Daoy (cell line): ENCODE results near the gene EGFL6. TPM values are rescaled to one million over a fixed set of nuclear protein-coding genes. Genes with fewer than 3 reads are reported as not detected.
A peak's percentile ranks its signal among the peaks of the same experiment; 100 is the strongest.
"Not testable (repeated sequence)": the region's sequence is repeated elsewhere in the genome, so short reads cannot be mapped to it uniquely, and the experiment has no call there.

ENCODE experiments used
- DNase-seq: peaks from one replicate; pipeline ENCODE4 v3.0.0-alpha.2; 2015; ENCODE audit warnings: low read depth
- total RNA-seq: library from RNA; depleted of rRNA; stranded (reverse); fragments of >200 nt; shearing (Covaris generic); gene quantifications from 2 replicates; pipeline ENCODE4 v1.2.3, GENCODE V29; 2014

The EGFL6 gene
- total RNA-seq, 1 experiment from 2014 or later: 0.23 TPM

DNA sequence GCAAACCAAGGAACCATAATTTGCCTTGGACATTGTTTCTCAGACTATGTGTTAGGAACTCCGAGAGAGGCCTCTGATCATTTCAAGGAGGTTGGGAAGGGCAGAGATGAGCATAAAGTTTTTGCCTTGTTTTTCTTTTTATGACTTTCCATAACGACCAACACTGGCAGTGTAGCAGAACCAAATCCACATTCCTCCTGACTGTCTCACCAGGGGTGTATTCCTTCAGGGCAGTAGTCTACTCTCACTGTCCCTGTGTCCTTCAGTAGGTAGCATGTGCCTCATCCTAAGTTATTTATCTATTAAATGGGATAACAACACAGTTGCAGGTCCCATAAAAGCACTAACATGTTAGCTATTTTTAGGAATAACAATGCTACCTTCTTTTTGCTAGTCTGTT lies 20.8 kb downstream of the EGFL6 start:
- no peak for DNase-seq

- no peak for DNase-seq
Measured at GRCh38 chrX:13590914-13591313, 21.5 kb downstream of the EGFL6 start.

GRCh38 chrX:13597874-13598273 lies 28.5 kb downstream of the EGFL6 start:
- DNase-seq: peak; percentile 2

GRCh38 chrX:13598877-13599276 lies 29.5 kb downstream of the EGFL6 start:
- peak; percentile 4 for DNase-seq

GRCh38 chrX:13599491-13599890 lies 30.1 kb downstream of the EGFL6 start:
- no peak for DNase-seq

GRCh38 chrX:13605611-13606010 lies 36.2 kb downstream of the EGFL6 start:
- DNase-seq: no peak

GRCh38 chrX:13607331-13607995 lies 38.1 kb downstream of the EGFL6 start:
- DNase-seq: no peak

GRCh38 chrX:13607996-13608365 lies 38.6 kb downstream of the EGFL6 start:
- DNase-seq: no peak

DNA sequence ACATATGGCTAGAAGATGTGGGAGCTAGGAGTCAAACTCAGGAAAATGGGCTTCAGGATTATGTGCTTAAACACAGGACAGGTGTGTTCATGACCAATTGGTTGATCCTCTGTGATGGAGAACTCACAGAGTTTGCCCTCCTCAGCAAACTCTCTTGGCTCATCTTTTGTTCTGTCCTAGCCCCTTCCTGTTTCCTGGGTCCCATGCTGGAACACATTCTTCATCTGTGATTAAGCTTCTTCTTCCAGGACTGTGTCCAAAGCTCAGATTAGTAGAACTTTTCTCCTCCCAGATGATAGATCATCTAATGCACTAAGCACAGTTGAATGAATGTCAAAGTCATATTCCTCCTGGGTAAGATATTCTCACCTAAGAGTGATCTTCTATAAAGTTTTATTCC lies 44.8 kb downstream of the EGFL6 start:
- no peak for DNase-seq

DNA sequence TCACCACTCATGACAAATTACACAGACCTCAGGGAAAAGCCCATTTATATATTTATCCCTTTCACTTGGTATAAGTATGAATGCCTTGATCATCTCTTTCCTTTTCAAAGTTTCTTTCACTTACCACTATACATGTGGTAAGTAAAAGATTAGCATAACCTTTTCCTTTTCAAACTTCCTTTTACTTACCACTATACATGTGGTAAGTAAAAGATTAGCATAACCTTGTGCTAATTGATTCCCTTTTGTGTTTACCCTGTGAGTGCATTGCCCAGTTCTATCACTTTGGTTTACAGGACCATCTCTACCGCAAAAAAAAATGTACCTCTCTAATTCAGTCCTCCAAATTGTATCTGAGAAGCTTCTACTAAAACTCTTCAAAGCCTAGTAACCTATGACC lies 50.8 kb downstream of the EGFL6 start:
- DNase-seq: no peak

GRCh38 chrX:13622401-13622964 lies 53.1 kb downstream of the EGFL6 start:
- no peak for DNase-seq

DNA sequence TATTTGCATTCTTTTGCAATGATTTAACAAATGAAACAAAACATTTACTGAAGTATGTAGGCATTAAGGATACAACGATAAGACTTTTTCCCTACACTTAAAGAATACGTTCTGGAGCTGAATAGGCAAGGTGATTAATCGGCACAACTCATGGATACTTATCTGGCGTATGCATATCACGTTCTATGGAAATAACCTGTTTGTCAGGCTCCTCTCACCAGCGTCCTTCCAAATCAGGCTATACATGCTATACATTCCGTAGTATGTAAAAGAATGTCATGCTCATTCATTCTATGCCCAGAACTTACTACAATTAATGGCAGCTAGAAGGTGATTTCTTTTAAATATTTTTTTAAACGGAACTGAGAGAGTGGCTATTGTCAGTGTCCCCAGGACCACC lies 57.9 kb downstream of the EGFL6 start:
- no peak for DNase-seq

DNA sequence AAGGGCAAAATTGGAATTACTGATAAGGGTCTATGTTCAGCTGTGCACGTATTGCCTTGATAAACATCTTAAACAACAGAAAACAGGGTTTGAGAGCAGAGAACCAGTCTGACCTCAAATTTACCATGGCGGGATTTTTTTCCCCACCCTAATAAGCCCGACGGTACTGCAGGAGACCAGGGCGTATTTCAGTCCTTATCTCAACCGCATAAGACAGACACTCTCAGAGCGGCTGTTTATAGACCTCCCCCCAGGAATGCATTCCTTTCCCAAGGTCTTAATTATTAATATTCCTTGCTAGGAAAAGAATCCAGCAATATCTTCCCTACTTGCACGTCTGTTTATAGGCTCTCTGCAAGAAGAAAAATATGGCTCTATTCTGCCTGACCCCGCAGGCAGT lies 67.8 kb downstream of the EGFL6 start:
- DNase-seq: not testable (repeated sequence)

- DNase-seq: no peak
Measured at GRCh38 chrX:13638021-13638420, 68.6 kb downstream of the EGFL6 start.

DNA sequence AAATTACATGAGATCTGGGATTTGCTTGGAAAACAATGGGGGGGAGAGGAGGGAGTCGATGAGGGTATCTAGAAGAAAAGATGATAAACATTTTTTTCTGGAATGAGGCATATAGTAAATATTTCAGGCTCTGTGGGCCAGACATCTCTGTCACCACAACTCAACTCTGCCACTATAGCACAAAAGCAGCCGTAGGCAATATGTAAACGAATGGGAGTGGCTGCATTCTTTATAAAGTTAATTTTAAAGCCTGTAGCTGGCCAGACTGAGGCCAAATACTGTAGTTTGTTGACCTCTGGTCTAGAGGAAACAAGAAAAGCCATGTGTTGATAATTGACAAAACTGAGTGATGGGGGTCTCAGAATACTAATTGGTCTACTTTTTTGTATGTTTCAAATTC lies 69.4 kb downstream of the EGFL6 start:
- no peak for DNase-seq

- DNase-seq: not testable (repeated sequence)
Measured at GRCh38 chrX:13641684-13642083, 72.3 kb downstream of the EGFL6 start.

GRCh38 chrX:13645464-13646153 lies 76.2 kb downstream of the EGFL6 start:
- no peak for DNase-seq

DNA sequence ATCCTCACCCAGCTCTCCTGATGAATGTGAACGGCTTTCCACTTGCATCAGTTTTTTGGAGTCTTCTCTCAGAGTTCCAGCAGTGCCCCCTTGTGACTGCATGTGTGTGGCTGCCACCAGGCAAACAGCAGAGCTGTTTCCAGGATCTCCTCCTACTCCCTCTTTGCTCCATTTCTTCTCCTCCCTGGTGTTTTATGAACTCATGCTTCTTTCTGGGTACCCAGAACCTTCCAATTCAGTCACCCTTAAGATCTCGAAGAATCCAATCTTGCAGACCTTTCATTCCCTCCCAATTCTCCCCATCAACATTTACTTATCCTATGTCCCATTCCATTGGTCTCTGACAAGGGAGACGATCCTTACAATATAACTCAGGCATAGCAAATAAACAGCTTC lies 76.8 kb downstream of the EGFL6 start:
- peak; percentile 39 for DNase-seq

- DNase-seq: peak; percentile 59
Measured at GRCh38 chrX:13647709-13648212, 78.4 kb downstream of the EGFL6 start.

DNA sequence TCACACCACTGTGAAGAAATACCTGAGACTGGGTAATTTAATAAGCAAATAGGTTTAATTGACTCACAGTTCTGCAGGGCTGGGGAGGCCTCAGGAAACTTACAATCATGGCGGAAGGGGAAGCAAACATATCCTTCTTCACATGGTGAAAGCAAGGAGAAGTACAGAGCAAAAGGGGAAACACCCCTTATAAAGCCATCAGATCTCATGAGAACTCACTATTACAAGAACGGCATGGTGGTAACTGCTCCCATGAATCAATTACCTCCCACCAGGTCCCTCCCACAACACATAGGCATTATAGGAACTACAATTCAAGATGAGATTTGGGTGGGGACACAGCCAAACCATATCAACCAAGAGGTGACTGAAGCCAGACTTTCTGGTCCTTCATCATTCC lies 78.9 kb downstream of the EGFL6 start:
- not testable (repeated sequence) for DNase-seq

DNA sequence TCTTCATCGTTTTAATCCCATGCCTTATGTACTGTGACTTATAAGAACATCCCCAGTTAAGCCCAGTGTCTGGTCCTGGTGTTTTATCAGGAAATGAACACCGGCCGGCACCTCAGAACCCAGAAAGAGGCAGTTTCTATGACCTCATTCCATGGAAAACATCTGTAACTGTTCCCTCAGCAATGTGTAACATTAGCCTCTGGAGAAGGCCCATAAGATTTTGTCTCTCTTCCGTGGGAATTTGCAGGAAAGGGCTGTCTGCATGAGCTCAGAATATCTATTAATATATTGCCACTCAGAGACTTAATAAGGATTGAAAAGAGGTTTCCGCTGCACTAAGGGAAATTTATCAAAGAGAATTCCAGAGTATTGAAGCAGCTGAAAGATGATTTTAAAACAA lies 80.4 kb downstream of the EGFL6 start:
- no peak for DNase-seq

GRCh38 chrX:13650318-13650717 lies 80.9 kb downstream of the EGFL6 start:
- DNase-seq: no peak

DNA sequence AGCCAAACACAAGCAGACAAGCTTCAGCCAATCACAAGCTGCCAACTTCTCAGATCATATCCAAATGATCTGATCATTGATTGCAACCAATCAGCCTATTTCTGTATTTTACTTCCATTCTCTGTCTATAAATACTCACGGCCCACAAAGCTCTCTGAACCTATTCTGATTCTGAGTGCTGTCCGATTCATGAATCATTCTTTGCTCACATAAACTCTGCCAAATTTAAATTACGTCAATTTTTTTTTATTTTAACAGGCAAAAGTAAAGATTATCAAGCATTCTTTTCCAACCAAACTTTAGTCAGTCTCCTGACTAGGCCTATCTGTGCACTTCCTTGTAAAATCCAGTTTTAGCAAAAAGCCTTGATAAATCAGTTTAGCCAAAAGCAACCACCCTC lies 81.7 kb downstream of the EGFL6 start:
- no peak for DNase-seq
